SU-DHL-6 (cell line): ENCODE results near the gene ARHGAP10.

ENCODE experiments used
- H2AFZ ChIP-seq: fragments of 200-600 bp; sonication (generic); 2 replicates; pipeline ENCODE4 v1.6.1; 2014; ENCODE audit warnings: low read depth, mild to moderate bottlenecking, moderate library complexity, mixed read lengths, antibody characterized with exemption, low read length; ENCODE audit not compliant: severe bottlenecking
- H3F3A ChIP-seq: fragments of 200-600 bp; shearing (Covaris generic); 2 replicates; pipeline ENCODE4 v1.6.0; 2016; ENCODE audit warnings: antibody characterized with exemption, mild to moderate bottlenecking; ENCODE audit not compliant: insufficient read depth
- H3K27ac ChIP-seq: fragments of 200-600 bp; sonication (generic); 2 replicates; pipeline ENCODE4 v1.5.1; 2016; ENCODE audit warnings: low read depth, mild to moderate bottlenecking, low read length, moderate library complexity, mixed read lengths
- H3K27me3 ChIP-seq: fragments of 200-600 bp; sonication (generic), shearing (Covaris generic); 2 replicates; pipeline ENCODE4 v1.6.0; 2014; ENCODE audit warnings: mild to moderate bottlenecking, low read length
- H3K36me3 ChIP-seq: fragments of 200-600 bp; sonication (generic); 2 replicates; pipeline ENCODE4 v1.6.1; 2014; ENCODE audit warnings: mild to moderate bottlenecking, low read length, mixed read lengths
- H3K4me2 ChIP-seq: fragments of 300-600, 200-600 bp; shearing (Covaris generic), sonication (generic); 2 replicates; pipeline ENCODE4 v1.6.0; 2014; ENCODE audit warnings: low read length, low read depth, mild to moderate bottlenecking; ENCODE audit not compliant: poor library complexity, severe bottlenecking
- H3K4me3 ChIP-seq: fragments of 200-600 bp; sonication (generic); 2 replicates; pipeline ENCODE4 v1.5.1; 2014; ENCODE audit warnings: antibody characterized with exemption, low read length, mild to moderate bottlenecking, mixed read lengths; ENCODE audit not compliant: insufficient read depth, poor library complexity, severe bottlenecking
- H3K79me2 ChIP-seq: fragments of 200-600 bp; sonication (generic); 2 replicates; pipeline ENCODE4 v1.6.1; 2014; ENCODE audit warnings: mild to moderate bottlenecking, low read length, moderate library complexity; ENCODE audit not compliant: insufficient read depth
- H3K9ac ChIP-seq: fragments of 200-600 bp; sonication (generic); 2 replicates; pipeline ENCODE4 v1.7.0; 2014; ENCODE audit warnings: mild to moderate bottlenecking, low read length
- H3K9me2 ChIP-seq: fragments of 200-600 bp; sonication (generic); replicated peaks from 2 replicates; pipeline ENCODE4 v1.6.1; 2014; ENCODE audit warnings: low read length; ENCODE audit not compliant: insufficient read depth
- H3K9me3 ChIP-seq: fragments of 200-600 bp; sonication (generic); 2 replicates; pipeline ENCODE4 v1.6.1; 2014; ENCODE audit warnings: low read length, mixed read lengths; ENCODE audit not compliant: insufficient read depth
- H4K20me1 ChIP-seq: fragments of 200-600 bp; sonication (generic); 2 replicates; pipeline ENCODE4 v1.6.1; 2014; ENCODE audit warnings: low read depth, mild to moderate bottlenecking, antibody characterized with exemption, low read length, moderate library complexity, mixed read lengths
- EZH2phosphoT487 ChIP-seq: fragments of 200-600 bp; sonication (generic), shearing (Covaris generic); conservative IDR thresholded peaks from 2 replicates; pipeline ENCODE4 v1.6.1; 2018; ENCODE audit warnings: mild to moderate bottlenecking, antibody characterized with exemption, low read length, moderate library complexity, mixed read lengths
- TF ChIP-seq, protein P1 (sequence below): fragments of 200-600 bp; sonication (generic); IDR thresholded peaks from one replicate; pipeline ENCODE4 v1.5.1; 2017; ENCODE audit warnings: antibody characterized with exemption, mild to moderate bottlenecking, low read length, moderate library complexity; ENCODE audit not compliant: insufficient read depth, poor library complexity, severe bottlenecking

Gene ARHGAP10

DNA sequence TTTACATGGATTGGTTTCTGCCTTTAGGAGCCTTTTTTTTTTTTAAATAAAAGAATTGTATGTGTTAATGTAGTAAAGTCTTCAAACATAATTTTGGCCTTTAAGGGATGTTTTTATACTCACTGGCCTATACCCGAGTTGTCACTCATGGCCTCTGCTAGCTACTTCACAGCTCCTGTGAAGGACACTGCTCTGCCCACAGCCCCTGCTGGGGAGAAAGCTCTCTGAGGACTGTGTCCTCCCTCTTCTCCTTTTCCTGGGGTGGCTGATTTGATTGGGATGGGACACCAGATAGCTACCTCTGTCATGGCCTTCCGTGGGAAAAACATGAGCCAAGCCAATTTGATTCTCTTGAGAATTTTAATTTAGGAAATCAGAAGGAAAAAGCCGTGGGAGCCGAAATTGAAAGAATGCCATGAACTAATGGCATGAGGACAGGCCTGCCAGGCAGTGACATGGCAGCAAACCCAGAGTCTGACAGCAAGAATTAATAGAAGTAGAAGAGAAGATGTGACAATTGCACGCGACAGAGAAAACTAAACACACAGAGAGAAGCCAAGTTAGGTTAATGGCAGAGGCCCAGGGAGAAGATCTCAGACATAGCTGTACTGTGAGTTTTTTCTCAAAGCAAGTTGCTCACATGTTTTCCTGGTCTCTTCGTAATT, 81.4 kb downstream of the ARHGAP10 start:
- no peak overlapping the region for H3K9ac ChIP-seq
- no peaks in the 10 kb centered on the region for H3F3A ChIP-seq
- no peaks in the 10 kb centered on the region for H3K36me3 ChIP-seq
- no peak overlapping the region for H2AFZ ChIP-seq
- no peak overlapping the region for H3K4me3 ChIP-seq
- H3K4me2 ChIP-seq, result no peak overlapping the region
- H3K9me2 ChIP-seq, result no peaks in the 10 kb centered on the region
- H3K79me2 ChIP-seq, result no peaks in the 10 kb centered on the region
- H4K20me1 ChIP-seq, result no peaks in the 10 kb centered on the region
- TF ChIP-seq, protein P1, sequence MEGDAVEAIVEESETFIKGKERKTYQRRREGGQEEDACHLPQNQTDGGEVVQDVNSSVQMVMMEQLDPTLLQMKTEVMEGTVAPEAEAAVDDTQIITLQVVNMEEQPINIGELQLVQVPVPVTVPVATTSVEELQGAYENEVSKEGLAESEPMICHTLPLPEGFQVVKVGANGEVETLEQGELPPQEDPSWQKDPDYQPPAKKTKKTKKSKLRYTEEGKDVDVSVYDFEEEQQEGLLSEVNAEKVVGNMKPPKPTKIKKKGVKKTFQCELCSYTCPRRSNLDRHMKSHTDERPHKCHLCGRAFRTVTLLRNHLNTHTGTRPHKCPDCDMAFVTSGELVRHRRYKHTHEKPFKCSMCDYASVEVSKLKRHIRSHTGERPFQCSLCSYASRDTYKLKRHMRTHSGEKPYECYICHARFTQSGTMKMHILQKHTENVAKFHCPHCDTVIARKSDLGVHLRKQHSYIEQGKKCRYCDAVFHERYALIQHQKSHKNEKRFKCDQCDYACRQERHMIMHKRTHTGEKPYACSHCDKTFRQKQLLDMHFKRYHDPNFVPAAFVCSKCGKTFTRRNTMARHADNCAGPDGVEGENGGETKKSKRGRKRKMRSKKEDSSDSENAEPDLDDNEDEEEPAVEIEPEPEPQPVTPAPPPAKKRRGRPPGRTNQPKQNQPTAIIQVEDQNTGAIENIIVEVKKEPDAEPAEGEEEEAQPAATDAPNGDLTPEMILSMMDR, result no peak
- no peak for TF ChIP-seq EZH2phosphoT487
- H3K27ac ChIP-seq, result no peak overlapping the region
- no peaks in the 10 kb centered on the region for H3K27me3 ChIP-seq
- H3K9me3 ChIP-seq, result no peaks in the 10 kb centered on the region

DNA sequence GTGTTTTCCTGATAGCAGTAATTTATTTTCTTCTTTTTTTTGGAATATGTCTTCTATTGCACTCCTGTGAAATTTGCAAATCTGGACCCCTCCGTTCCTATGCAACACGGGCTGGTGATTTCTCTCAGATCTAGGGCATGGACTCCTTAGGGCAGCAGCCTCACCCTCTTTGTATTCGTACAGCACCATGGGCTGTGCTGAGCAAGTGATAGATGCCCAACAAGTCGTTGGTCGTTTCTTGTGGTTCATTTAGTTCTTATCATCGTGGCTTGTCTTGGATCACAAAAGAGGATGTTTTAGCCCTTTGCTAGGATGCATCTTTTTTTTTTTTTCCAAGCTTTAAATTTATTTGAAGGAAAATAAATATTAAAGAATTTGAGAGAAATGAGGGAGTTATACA, 82.1 kb downstream of the ARHGAP10 start:
- Histone ChIP-seq H3K27me3 (no peaks in the 10 kb centered on the region), H3K4me2 (no peak overlapping the region), H3K36me3 (no peaks in the 10 kb centered on the region), H3K27ac (no peak overlapping the region), H4K20me1 (no peaks in the 10 kb centered on the region), H2AFZ (no peak overlapping the region), H3K9me3 (no peaks in the 10 kb centered on the region), H3K79me2 (no peaks in the 10 kb centered on the region), H3F3A (no peaks in the 10 kb centered on the region), H3K9me2 (no peaks in the 10 kb centered on the region), H3K9ac (no peak overlapping the region), H3K4me3 (no peak overlapping the region)
- TF ChIP-seq EZH2phosphoT487, result no peak
- TF ChIP-seq, protein P1, result no peak

DNA sequence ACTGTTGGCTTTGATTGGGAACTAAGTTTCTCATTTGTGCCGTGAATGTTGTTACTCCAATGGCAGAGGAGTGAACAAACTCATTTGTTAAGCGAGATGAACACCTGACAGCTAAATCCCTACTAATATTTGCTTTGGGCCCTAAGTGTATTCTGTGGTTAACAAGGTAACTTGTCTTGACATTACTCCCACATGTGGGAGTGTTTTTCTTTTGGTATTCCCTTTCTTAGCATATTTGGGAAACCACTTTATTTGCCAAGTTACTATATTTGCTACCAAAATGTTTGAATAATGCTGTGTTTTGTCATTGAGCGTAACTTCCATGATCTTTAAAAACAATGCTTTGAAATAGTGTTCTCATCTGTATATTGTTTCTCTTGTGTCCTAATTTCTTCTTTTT, 82.5 kb downstream of the ARHGAP10 start:
- Histone ChIP-seq H3K27ac (no peak overlapping the region), H2AFZ (no peak overlapping the region), H3K9ac (no peak overlapping the region), H3K36me3 (no peaks in the 10 kb centered on the region), H3K4me3 (no peak overlapping the region), H3K27me3 (no peaks in the 10 kb centered on the region), H3K9me2 (no peaks in the 10 kb centered on the region), H3K4me2 (no peak overlapping the region), H3F3A (no peaks in the 10 kb centered on the region), H4K20me1 (no peaks in the 10 kb centered on the region), H3K79me2 (no peaks in the 10 kb centered on the region), H3K9me3 (no peaks in the 10 kb centered on the region)
- TF ChIP-seq, protein P1, result no peak
- no peak for TF ChIP-seq EZH2phosphoT487
